K562 (cell line): Measurements from ENCODE around the gene AFAP1. TPM values are rescaled to one million over a fixed set of nuclear protein-coding genes. Genes with fewer than 3 reads are reported as not detected.

ENCODE experiments used
- ATAC-seq: fragments of 200-7000 bp; cut with Tn5 transposase; 3 replicates; pipeline ENCODE4 v1.9.1; 2020; ENCODE audit warnings: moderate library complexity
- BruUV-seq: library from RNA; stranded (reverse); fragments of 400-500 nt; replicated peaks from 2 replicates; lab custom pipeline; 2021; lab: Mats Ljungman, UMichigan
- CTCF ChIA-PET: fragments of 300-600 bp; formaldehyde crosslinking; extraction: SDS; loops from one replicate; lab custom pipeline; 2021; ENCODE audit warnings: low intra/inter-chr PET ratio; lab: Yijun Ruan, JAX
- POLR2A ChIA-PET: fragments of 300-600, 350-650 bp; sonication (Branson Sonifier 250); formaldehyde crosslinking; extraction: SDS; loops from one replicate; lab custom pipeline; 2021; ENCODE audit warnings: antibody characterized with exemption, inconsistent platforms; lab: Yijun Ruan, JAX
- DNase-seq, 4 experiments: peaks; one replicate each; pipeline versions ENCODE4 v3.0.0 to v3.0.0-alpha.2; 2011 to 2018; ENCODE audit warnings: low spot score in 3 of 4, mixed read lengths in 3 of 4; ENCODE audit errors: extremely low read depth in 1 of 4
- FAIRE-seq: peaks from 2 replicates; lab custom pipeline; 2011; peaks lifted over from hg19 to GRCh38; lab: Jason Lieb, UNC
- H2AFZ ChIP-seq: 2 replicates; pipeline ENCODE4 v1.6.0; 2011; ENCODE audit warnings: low read depth, low read length, control low read depth, inconsistent platforms
- H3K27ac ChIP-seq: fragments of 200-600 bp; 3 replicates; pipeline ENCODE4 v1.8.0; 2011; ENCODE audit warnings: low read depth, mild to moderate bottlenecking, control low read depth, inconsistent platforms, low read length, moderate library complexity, mixed read lengths; ENCODE audit errors: extremely low read depth
- H3K27me3 ChIP-seq, 2 experiments: fragments of 300-600 bp in 1 of 2; 2 replicates in 1 of 2; 3 replicates in 1 of 2; pipeline versions ENCODE4 v1.6.0 to v1.8.0; 2011; ENCODE audit warnings: inconsistent platforms in 2 of 2, low read length in 2 of 2, mild to moderate bottlenecking in 1 of 2, mixed read lengths in 1 of 2, moderate library complexity in 1 of 2; ENCODE audit not compliant: control insufficient read depth in 2 of 2, insufficient read depth in 2 of 2
- H3K36me3 ChIP-seq: fragments of 300-600 bp; 3 replicates; pipeline ENCODE4 v1.8.0; 2011; ENCODE audit warnings: mild to moderate bottlenecking, low read length, inconsistent platforms; ENCODE audit not compliant: control insufficient read depth, insufficient read depth
- H3K4me1 ChIP-seq, 2 experiments: fragments of 200-600 bp in 1 of 2; replicated peaks in 1 of 2; 2 replicates in 1 of 2; 3 replicates in 1 of 2; pipeline versions ENCODE4 v1.5.1 to v1.8.0; 2011; ENCODE audit warnings: inconsistent platforms in 2 of 2, low read length in 2 of 2, mild to moderate bottlenecking in 1 of 2, mixed read lengths in 1 of 2, moderate library complexity in 1 of 2; ENCODE audit not compliant: control insufficient read depth in 2 of 2, insufficient read depth in 2 of 2
- H3K4me2 ChIP-seq: 2 replicates; pipeline ENCODE4 v1.6.1; 2011; ENCODE audit warnings: low read length, control low read depth, inconsistent platforms, mixed read lengths; ENCODE audit not compliant: insufficient read depth
- H3K4me3 ChIP-seq: fragments of 200-600 bp; sonication (generic), shearing (Covaris generic); 2 replicates; pipeline ENCODE4 v1.5.1; 2016; ENCODE audit warnings: control low read depth, inconsistent platforms
- H3K79me2 ChIP-seq: fragments of 200-600 bp; 3 replicates; pipeline ENCODE4 v1.8.0; 2011; ENCODE audit warnings: low read length, inconsistent platforms; ENCODE audit not compliant: control insufficient read depth, insufficient read depth
- H3K9ac ChIP-seq, 2 experiments: 2 replicates each; pipeline versions ENCODE4 v1.6.0 to v1.6.1; 2011; ENCODE audit warnings: low read depth in 2 of 2, low read length in 2 of 2, control low read depth in 1 of 2, inconsistent platforms in 1 of 2, mild to moderate bottlenecking in 1 of 2, mixed read lengths in 1 of 2; ENCODE audit not compliant: insufficient read depth in 1 of 2
- H3K9me1 ChIP-seq: one replicate; pipeline ENCODE4 v1.6.0; 2011; ENCODE audit warnings: inconsistent platforms, mild to moderate bottlenecking, low read length, moderate library complexity; ENCODE audit not compliant: control insufficient read depth, insufficient read depth
- H3K9me3 ChIP-seq: replicated peaks from 2 replicates; pipeline ENCODE4 v1.5.1; 2011; ENCODE audit warnings: low read depth, low read length, inconsistent platforms; ENCODE audit not compliant: control insufficient read depth, insufficient read depth
- H4K20me1 ChIP-seq: replicated peaks from 2 replicates; pipeline ENCODE4 v1.6.1; 2011; ENCODE audit warnings: low read length, inconsistent platforms, mixed read lengths; ENCODE audit not compliant: control insufficient read depth, insufficient read depth
- E2F3 ChIP-seq: fragments of 250-450 bp; sonication (Bioruptor Pico); IDR thresholded peaks from 2 replicates; pipeline ENCODE4 v1.4.0; 2020; ENCODE audit warnings: mild to moderate bottlenecking
- ESRRA ChIP-seq: fragments of 450-650 bp; IDR thresholded peaks from 2 replicates; pipeline ENCODE4 v1.6.1; 2014; ENCODE audit warnings: low read depth, mild to moderate bottlenecking, moderate library complexity, borderline replicate concordance
- HMG20B ChIP-seq: fragments of 250-450 bp; sonication (Bioruptor Pico); IDR thresholded peaks from 2 replicates; pipeline ENCODE4 v1.5.0; 2021; ENCODE audit warnings: mild to moderate bottlenecking
- KAT2B ChIP-seq: IDR thresholded peaks from one replicate; pipeline ENCODE4 v1.6.1; 2012; ENCODE audit warnings: low read depth, mild to moderate bottlenecking, control low read depth, inconsistent platforms, low read length, moderate library complexity
- MCM7 ChIP-seq, 2 experiments: fragments of 450-650 bp; IDR thresholded peaks; 2 replicates each; pipeline ENCODE4 v1.6.1; 2016 to 2018
- NCOR1 ChIP-seq: fragments of 450-650 bp; IDR thresholded peaks from 2 replicates; pipeline ENCODE4 v1.6.1; 2016; ENCODE audit warnings: mild to moderate bottlenecking, moderate library complexity
- PHB2 ChIP-seq: fragments of 450-650 bp; IDR thresholded peaks from 2 replicates; pipeline ENCODE4 v1.6.1; 2017; ENCODE audit warnings: low read depth
- SIX5 ChIP-seq, 2 experiments: IDR thresholded peaks; 2 replicates each; pipeline ENCODE4 v1.6.1; 2011; ENCODE audit warnings: low read length in 2 of 2, borderline replicate concordance in 1 of 2, low read depth in 1 of 2, mild to moderate bottlenecking in 1 of 2, moderate library complexity in 1 of 2; ENCODE audit not compliant: insufficient read depth in 1 of 2
- SP1 ChIP-seq: sonication (generic); formaldehyde crosslinking; IDR thresholded peaks from 2 replicates; pipeline ENCODE4 v1.8.1; 2022; ENCODE audit warnings: mild to moderate bottlenecking, missing genetic modification reagents
- WGBS: fragments of 100-300 bp; shearing (Covaris generic); methylation state at CpG from one replicate; pipeline ENCODE4 v1.1.6; 2016; ENCODE audit warnings: low coverage, mixed read lengths; ENCODE audit not compliant: insufficient coverage; ENCODE audit errors: missing lambda C conversion rate; 5-methylcytosine and 5-hydroxymethylcytosine counted together
- in situ Hi-C: fragments of 300-500 bp; cut with MboI; formaldehyde crosslinking; loops from 4 replicates; pipeline ENCODE4 v1.15.0; 2018; ENCODE audit warnings: inconsistent platforms, mixed read lengths
- intact Hi-C: fragments of 100-400 bp; cut with micrococcal nuclease; formaldehyde crosslinking; loops from 2 replicates; pipeline ENCODE4 v1.14.2; 2022
- polyA plus RNA-seq, 8 experiments: library from polyadenylated mRNA; depleted of rRNA in 4 of 8; stranded (reverse) in 5 of 8; unstranded in 3 of 8; fragments of >200 nt; fragmentation: Nextera tagmentation in 2 of 8; fragmentation: Illumina TruSeq in 1 of 8; extraction: Ambion mirVana in 2 of 8; extraction: Trizol in 1 of 8; gene quantifications; 2 replicates each; pipeline versions ENCODE4 v1.2.1 to v1.2.3, GENCODE V29; 2011 to 2014; ENCODE audit warnings: inconsistent platforms in 1 of 8, missing spikeins in 1 of 8
- total RNA-seq, 7 experiments: library from RNA; depleted of rRNA in 6 of 7; stranded (reverse); fragments of >200 nt in 6 of 7; fragmentation: Illumina TruSeq in 2 of 7; extraction: Trizol in 2 of 7; gene quantifications; 2 replicates each; pipeline versions ENCODE4 v1.2.1 to v1.2.3, GENCODE V29; 2011 to 2021; ENCODE audit warnings: low replicate concordance in 1 of 7
- TF ChIP-seq, protein P1 (sequence below): IDR thresholded peaks from 2 replicates; pipeline ENCODE4 v1.6.1; 2016; ENCODE audit warnings: missing genetic modification characterization, missing compliant biosample characterization
- TF ChIP-seq, protein P2 (sequence below), 3 experiments: fragments of 200-800 bp in 1 of 3; sonication (Bioruptor generic) in 1 of 3; sonication (generic) in 1 of 3; formaldehyde crosslinking in 1 of 3; IDR thresholded peaks; 2 replicates each; pipeline versions ENCODE4 v1.6.1 to v1.8.0; 2016 to 2022; ENCODE audit warnings: mild to moderate bottlenecking in 2 of 3, missing compliant biosample characterization in 2 of 3, missing genetic modification characterization in 2 of 3, missing genetic modification reagents in 1 of 3
- TF ChIP-seq, protein P3 (sequence below): fragments of 450-650 bp; formaldehyde crosslinking; IDR thresholded peaks from 2 replicates; pipeline ENCODE4 v1.4.0; 2020; ENCODE audit warnings: mild to moderate bottlenecking, moderate library complexity

Gene AFAP1
- total and polyA plus RNA-seq, 9 of the 15 experiments (the other 6 are each of a cell fraction or from before 2014, with no cell fraction given): 0.07 to 0.42 (median 0.12) TPM; not detected in 1

DNA sequence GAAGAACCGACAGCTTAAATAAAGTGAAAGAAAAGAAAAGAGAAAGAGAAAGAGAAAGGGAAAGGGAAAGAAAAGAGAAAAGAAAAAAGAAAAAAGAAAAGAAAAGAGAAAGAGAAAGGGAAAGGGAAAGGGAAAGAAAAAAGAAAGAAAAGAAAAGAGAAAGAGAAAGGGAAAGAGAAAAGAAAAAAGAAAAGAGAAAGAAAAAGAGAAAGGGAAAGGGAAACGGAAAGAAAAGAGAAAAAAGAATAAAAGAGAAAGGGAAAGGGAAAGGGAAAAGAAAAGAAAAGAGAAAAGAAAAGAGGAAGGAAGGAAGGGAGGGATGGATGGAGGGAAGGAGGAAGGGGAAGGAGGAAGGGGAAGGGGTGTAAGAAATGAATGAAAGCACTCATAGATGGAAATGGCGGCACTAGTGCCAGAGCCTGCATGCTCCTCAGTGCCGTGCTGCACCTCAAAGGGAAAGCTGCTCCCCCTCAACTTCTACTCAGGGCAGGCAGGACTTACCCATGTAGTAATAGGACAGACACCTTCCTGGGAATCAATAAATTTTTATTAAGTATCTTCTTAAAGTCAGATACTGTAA, 70.7 kb downstream of the AFAP1 start:
- Histone ChIP-seq H3K9me3 (no peaks in the 10 kb centered on the region), H2AFZ (no peak overlapping the region), H3K27me3 (peaks cover 4 to 20% of the 10 kb centered on the region in 2 experiments), H3K79me2 (no peaks in the 10 kb centered on the region), H3K9me1 (no peaks in the 10 kb centered on the region), H3K9ac (no peak overlapping the region), H3K4me2 (no peak overlapping the region), H3K36me3 (no peaks in the 10 kb centered on the region), H3K27ac (no peak overlapping the region), H4K20me1 (no peaks in the 10 kb centered on the region), H3K4me1 (no peaks in the 10 kb centered on the region), H3K4me3 (no peak overlapping the region)
- in situ Hi-C loops: no loop called here
- ChIA-PET CTCF (no interaction called here), POLR2A (interaction anchor here (0.9 kb wide), 1 partner anchor 8 kb away, joined by 3 read pairs; no protein-coding TSS in a partner anchor)
- intact Hi-C loops: no loop called here
- TF ChIP-seq, protein P1, sequence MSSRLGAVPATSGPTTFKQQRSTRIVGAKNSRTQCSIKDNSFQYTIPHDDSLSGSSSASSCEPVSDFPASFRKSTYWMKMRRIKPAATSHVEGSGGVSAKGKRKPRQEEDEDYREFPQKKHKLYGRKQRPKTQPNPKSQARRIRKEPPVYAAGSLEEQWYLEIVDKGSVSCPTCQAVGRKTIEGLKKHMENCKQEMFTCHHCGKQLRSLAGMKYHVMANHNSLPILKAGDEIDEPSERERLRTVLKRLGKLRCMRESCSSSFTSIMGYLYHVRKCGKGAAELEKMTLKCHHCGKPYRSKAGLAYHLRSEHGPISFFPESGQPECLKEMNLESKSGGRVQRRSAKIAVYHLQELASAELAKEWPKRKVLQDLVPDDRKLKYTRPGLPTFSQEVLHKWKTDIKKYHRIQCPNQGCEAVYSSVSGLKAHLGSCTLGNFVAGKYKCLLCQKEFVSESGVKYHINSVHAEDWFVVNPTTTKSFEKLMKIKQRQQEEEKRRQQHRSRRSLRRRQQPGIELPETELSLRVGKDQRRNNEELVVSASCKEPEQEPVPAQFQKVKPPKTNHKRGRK (tag): peak; percentile 92
- TF ChIP-seq PHB2: no peak
- no peak for FAIRE-seq
- DNase-seq: no peak
- no TSS peak for BruUV-seq
- no peak for ATAC-seq
- WGBS: 4% methylated on average over 4 of the region's 4 CpGs

DNA sequence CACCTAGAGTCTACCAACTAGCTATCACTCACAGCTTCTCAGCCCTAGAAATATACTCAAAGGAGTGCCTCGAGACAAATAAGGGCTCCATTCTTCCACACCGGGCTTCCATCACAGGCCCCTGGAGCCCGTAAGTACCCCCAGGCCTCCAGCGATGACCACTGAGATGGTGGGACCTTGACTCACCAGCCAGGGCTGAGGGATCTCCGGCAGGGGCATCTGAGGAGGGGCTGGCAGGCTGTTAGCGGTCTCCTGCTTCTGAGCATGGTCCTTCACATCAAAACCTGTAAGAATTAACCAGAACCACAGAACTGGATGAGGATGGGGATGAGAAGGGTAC, 71.3 kb downstream of the AFAP1 start:
- DNase-seq (no peak), ATAC-seq (no peak), FAIRE-seq (no peak)
- Histone ChIP-seq H3K4me2 (no peak overlapping the region), H3K27me3 (peaks cover 4 to 20% of the 10 kb centered on the region in 2 experiments; a peak in 4 of 5 replicates), H3K9ac (no peak overlapping the region), H2AFZ (no peak overlapping the region), H3K36me3 (no peaks in the 10 kb centered on the region), H3K4me3 (no peak overlapping the region), H3K9me3 (no peaks in the 10 kb centered on the region), H4K20me1 (no peaks in the 10 kb centered on the region), H3K27ac (no peak overlapping the region), H3K9me1 (no peaks in the 10 kb centered on the region), H3K79me2 (no peaks in the 10 kb centered on the region), H3K4me1 (no peaks in the 10 kb centered on the region)
- intact Hi-C loops: no loop called here
- TF ChIP-seq ESRRA (no peak), E2F3 (CRISPR knock-in tag) (no peak), NCOR1 (no peak), KAT2B (no peak), MCM7 (IDR thresholded peaks at IDR 0.05) (no peak), SIX5 (IDR thresholded peaks at IDR 0.05; ENCODE audit: borderline replicate concordance in 1 of 2, insufficient read depth in 1 of 2, low read depth in 1 of 2, low read length in 2 of 2) (no peak), HMG20B (no peak), SP1 (CRISPR knock-in tag) (no peak)
- TF ChIP-seq, protein P2, sequence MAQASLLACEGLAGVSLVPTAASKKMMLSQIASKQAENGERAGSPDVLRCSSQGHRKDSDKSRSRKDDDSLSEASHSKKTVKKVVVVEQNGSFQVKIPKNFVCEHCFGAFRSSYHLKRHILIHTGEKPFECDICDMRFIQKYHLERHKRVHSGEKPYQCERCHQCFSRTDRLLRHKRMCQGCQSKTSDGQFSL (CRISPR knock-in tag; IDR thresholded peaks at IDR 0.05): no peak
- TF ChIP-seq, protein P2 (tag; IDR thresholded peaks at IDR 0.05): no peak
- TF ChIP-seq, protein P3, sequence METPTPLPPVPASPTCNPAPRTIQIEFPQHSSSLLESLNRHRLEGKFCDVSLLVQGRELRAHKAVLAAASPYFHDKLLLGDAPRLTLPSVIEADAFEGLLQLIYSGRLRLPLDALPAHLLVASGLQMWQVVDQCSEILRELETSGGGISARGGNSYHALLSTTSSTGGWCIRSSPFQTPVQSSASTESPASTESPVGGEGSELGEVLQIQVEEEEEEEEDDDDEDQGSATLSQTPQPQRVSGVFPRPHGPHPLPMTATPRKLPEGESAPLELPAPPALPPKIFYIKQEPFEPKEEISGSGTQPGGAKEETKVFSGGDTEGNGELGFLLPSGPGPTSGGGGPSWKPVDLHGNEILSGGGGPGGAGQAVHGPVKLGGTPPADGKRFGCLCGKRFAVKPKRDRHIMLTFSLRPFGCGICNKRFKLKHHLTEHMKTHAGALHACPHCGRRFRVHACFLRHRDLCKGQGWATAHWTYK (CRISPR knock-in tag): no peak
- ChIA-PET POLR2A (interaction anchor here (0.7 kb wide), 1 partner anchor 14 kb away, joined by 3 read pairs; no protein-coding TSS in a partner anchor), CTCF (no interaction called here)
- no TSS peak for BruUV-seq
- 1% methylated on average over 6 of the region's 6 CpGs for WGBS
- in situ Hi-C loops: no loop called here
